ENCODE measurements around the gene MUC21. TPM values are rescaled to one million over a fixed set of nuclear protein-coding genes. Genes with fewer than 3 reads are reported as not detected.

The MUC21 gene
- total RNA-seq = not detected in 2 replicates

DNA sequence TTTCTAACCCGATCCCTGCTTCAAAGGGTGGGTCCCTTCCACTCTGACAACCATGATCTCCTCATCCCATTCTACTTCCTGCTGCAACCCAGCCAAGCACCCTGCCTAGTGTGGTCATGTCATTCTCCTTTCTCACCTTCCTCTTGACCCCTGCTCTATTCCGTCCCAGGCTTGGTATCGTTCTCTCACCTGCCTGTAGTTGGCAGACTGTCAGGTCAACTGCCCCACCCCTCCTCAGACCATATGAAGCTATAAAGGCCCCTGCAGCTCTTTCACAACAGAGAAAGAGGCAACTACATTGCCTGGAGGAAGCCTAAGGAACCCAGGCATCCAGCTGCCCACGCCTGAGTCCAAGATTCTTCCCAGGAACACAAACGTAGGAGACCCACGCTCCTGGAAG, at the start of gene MUC21:
MUC21 (plus strand) TSS at position 280 of the 400 bp plus-strand sequence. CDS start 241 bp downstream, outside the sequence.
- DNase-seq (ENCODE audit: low read depth) = no peak

- DNase-seq (ENCODE audit: low read depth) = peak; percentile 71
Measured at GRCh38 chr6:30935018-30935417, 48.5 kb upstream of the MUC21 start.

DNA sequence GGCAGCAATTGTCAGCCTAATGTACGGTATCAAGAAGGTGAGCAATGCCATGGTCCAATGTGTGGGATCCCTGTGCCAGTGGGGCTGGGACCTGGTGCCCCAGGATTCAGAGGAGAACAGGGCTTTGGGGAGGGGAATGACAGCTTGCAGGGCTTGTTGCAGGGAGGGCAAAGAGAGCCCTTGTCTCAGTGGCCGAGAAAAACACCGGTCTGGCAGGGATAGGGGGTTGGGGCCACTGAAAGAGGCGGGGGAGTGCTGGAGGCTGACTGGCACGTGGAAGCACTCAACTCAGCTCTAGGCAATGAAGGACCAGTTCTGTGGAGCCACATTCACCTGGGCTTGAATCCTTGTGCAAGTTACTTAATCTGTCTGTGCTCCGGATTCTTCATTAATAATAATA, 46.3 kb upstream of the MUC21 start:
- DNase-seq (ENCODE audit: low read depth) = no peak

DNA sequence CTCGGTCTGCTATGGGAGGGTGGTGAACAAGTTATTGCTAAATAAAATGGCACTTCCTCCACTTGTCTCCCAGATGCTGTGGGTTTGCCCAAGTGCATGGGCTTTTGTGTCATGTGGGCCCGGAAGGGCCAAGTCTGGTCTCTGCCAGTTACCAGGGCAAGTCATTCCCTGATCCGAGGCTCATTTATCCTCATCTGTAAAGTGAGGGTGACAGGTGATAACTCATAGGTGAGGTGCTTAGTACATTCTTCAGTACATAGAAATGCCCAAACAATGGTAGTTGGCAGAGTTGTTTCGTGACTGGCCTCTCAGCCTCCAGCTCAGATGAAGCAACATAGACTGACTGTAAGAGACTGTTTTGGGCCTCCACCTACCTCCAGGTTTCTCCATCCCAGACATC, 44.8 kb upstream of the MUC21 start:
- DNase-seq (ENCODE audit: low read depth) = no peak

- no peak for DNase-seq (ENCODE audit: low read depth)
Measured at GRCh38 chr6:30939473-30939872, 44.0 kb upstream of the MUC21 start.

DNA sequence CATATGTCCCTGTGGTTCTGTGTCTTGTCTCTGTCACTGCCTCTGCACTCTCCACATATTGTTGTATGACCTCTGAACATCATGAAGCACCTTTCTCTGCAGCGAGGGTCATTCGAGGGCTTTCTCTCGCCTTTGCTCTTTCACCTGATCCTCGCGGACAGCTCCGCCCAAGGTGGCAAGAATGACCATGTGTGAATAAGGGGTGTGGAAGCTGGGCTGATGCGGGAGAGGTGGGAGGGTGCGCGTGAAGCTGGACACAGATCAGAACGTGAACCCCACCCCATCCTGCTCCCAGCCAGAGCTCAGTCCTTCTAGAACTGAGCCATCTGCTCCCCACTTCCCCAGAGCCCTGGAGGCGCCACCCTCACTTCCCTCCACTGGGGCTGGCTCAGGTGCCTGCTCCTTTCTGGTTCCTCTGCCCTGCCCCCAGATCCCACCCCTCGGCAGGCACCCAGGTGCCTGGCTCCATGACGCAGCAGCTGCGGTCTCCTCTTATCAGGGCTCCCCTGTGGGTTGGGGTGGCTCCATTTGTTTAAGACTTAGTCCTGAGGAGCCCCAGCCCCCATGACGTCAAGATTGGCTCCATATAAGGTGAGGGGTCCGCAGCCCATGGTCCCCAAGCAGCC, 43.0 kb upstream of the MUC21 start, which contains the start of gene MUCL3:
MUCL3 (plus strand) TSS at position 613 of the 626 bp plus-strand sequence. CDS start 27 bp downstream, outside the sequence.
- no peak for DNase-seq (ENCODE audit: low read depth)

- peak; percentile 86 for DNase-seq (ENCODE audit: low read depth)
Measured at GRCh38 chr6:30942338-30943060, 41.0 kb upstream of the MUC21 start.

DNA sequence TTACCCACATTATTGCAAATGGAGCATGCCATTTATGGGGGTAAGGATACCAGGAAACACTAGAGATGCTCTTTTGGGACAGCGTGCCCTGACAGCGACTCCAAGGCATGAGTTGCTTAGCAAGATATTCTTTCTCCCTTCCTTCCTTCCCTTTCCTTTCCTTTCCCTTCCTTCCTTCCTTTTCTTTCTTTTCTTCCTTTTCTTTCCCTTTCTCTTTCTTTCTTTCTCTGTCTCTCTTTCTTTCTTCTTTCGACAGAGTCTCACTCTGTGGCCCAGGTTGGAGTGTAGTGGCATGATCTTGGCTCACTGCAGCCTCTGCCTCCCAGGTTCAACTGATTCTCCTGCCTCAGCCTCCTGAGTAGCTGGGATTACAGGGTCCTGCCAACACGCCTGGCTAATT, 39.5 kb upstream of the MUC21 start:
- no peak for DNase-seq (ENCODE audit: low read depth)

GRCh38 chr6:30945281-30945680, 38.2 kb upstream of the MUC21 start:
- no peak for DNase-seq (ENCODE audit: low read depth)

DNA sequence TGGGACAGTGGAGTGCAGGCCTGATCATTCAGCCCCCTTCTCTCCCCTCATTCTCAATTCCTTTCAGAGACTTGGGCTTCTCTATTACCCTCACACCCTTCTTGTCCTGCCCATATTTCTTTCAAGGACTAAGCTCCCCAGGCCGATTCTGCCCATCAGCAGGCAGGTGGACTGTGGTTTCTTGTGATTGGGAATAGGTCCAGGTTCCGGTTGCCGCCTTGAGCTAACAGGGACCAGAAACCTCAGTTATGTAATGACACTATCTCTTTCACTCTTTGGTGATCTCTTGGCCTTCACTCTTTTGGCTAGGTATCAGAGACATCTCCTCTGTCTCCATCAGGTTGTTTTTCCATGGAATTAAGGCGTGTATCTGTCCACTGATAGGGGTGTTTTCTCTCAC, 36.3 kb upstream of the MUC21 start:
- DNase-seq (ENCODE audit: low read depth) = no peak

- peak; percentile 47 for DNase-seq (ENCODE audit: low read depth)
Measured at GRCh38 chr6:30948811-30949210, 34.7 kb upstream of the MUC21 start.

- DNase-seq (ENCODE audit: low read depth) = no peak
Measured at GRCh38 chr6:30951907-30952469, 31.5 kb upstream of the MUC21 start.

- no peak for DNase-seq (ENCODE audit: low read depth)
Measured at GRCh38 chr6:30954631-30955366, 28.7 kb upstream of the MUC21 start.

DNA sequence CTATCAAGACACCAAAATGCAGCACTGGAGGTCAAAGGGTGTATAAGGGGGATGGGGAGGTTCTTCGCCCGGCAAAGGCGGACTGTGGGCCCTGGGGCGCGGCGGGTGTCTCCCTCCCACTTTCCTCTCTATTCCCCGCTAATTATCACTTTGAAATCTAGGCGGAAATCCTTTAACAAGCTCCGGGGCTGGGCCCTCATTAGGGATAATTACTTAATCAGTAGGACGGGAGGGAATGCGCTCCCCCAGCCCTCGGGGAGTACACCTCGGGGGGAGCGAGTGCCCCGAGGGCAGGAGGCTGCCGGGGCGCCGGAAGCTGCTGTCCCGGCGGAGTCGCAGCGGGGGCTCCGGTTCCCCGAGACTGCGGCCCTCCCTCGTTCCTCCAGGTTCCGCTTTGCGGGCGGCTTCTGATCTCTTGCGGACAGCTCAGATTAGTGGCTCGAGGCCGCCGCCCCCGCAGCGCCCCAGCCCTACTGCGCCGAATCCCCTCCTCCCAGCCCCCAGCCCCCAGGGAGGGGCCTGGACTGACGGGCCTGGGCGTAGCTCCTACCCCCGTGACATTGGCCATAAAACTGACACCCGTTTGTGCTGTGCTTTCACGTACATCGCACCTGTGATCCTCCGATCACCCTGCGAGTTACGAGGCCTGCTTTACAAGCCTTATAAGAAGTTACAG, 28.0 kb upstream of the MUC21 start:
- DNase-seq (ENCODE audit: low read depth) = no peak

- no peak for DNase-seq (ENCODE audit: low read depth)
Measured at GRCh38 chr6:30957716-30958115, 25.8 kb upstream of the MUC21 start.

DNA sequence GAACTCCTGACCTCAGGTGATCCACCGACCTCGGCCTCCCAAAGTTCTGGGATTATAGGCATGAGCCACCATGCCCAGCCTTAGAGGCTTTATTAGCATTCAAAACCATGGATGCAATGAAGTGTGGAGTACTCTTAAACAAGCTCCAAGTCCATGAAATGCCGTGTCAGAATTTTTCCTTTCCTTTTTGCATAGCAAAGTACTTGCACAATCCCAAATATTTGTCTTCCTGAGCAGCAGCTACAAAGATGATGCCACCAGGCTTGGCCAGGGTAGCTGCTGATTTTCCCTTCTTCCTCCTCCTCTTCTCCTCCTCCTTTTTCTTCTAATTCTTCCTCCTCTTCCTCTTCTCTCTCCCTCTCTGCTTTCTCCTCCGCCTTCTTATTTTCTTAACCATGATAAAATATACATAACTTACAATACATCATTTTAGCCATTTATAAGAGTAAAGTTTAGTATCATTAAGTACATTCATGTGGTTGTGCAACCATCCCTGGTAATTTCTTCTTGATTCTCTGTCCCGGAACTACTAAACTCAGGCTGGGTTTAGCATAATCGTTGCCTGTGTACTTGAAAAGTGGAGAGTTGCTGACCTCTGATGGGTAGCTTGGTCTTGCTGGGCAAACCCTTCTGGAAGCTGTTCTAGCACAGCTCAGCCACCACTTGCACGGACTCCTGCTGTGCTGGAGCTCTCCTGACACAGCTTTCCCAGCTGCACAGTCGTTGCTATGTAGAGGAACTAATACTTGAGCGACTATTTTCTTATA, 22.4 kb upstream of the MUC21 start:
- peak; percentile 86 for DNase-seq (ENCODE audit: low read depth)

- DNase-seq (ENCODE audit: low read depth) = no peak
Measured at GRCh38 chr6:30962716-30963115, 20.8 kb upstream of the MUC21 start.

DNA sequence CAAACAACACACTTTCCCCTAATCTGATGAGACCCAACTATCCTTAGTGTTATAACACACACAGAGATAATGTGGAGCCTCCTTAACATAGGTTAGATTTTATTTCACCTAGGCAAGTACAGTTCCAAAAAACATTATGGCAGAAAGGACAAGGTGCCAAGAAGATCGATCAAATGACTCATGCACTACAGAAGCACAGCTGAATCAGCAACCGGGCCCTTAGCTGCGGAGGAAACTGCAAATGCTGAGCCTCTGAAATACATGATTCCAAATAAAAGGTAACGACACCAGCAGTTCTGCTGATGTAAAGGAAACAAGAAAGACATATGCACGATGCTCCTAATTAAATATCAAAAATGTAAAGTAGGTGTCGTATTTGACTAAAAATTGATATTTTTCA, 19.9 kb upstream of the MUC21 start:
- peak; percentile 57 for DNase-seq (ENCODE audit: low read depth)

GRCh38 chr6:30964075-30964474, 19.4 kb upstream of the MUC21 start:
- DNase-seq (ENCODE audit: low read depth) = no peak

DNA sequence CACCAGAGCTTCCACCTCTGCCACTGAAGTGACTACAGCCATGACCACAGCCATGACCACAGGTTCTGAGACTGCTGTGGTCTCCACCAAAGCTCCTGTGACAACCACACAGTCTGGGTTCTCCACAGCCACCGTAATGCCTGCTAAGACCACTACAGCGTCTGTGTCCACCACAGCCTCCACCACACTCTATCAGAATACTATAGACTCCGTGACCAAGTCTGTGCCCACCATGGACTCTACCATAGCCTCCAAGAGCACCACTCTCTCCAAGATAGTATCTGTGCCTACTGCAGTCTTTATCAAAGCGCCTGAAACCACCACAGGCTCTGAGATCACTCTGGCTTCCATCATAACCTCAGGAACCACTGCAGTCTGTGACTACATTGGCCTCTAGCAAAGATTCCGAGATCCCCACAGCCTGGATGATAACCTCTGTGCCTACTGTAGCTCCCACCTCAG, 18.3 kb upstream of the MUC21 start:
- no peak for DNase-seq (ENCODE audit: low read depth)

GRCh38 chr6:30966154-30966553, 17.4 kb upstream of the MUC21 start:
- no peak for DNase-seq (ENCODE audit: low read depth)

All from renal cortical epithelial cell (primary cell).